GM12878 (cell line): ENCODE data around the gene SLC25A52. TPM values are rescaled to one million over a fixed set of nuclear protein-coding genes. Genes with fewer than 3 reads are reported as not detected.
A peak's percentile ranks its signal among the peaks of the same experiment; 100 is the strongest.

Experiments used
- ATAC-seq: fragments of 200-7000 bp; cut with Tn5 transposase; 3 replicates; pipeline ENCODE4 v1.9.1; 2020; ENCODE audit warnings: mild to moderate bottlenecking, moderate library complexity
- BruUV-seq: library from RNA; stranded (reverse); fragments of 400-500 nt; replicated peaks from 2 replicates; lab custom pipeline; 2021; lab: Mats Ljungman, UMichigan
- CTCF ChIA-PET: fragments of 300-600 bp; sonication (Branson Sonifier 250); formaldehyde crosslinking; extraction: SDS; loops from one replicate; lab custom pipeline; 2021; ENCODE audit warnings: inconsistent platforms; lab: Yijun Ruan, JAX
- POLR2A ChIA-PET: fragments of 350-600 bp; formaldehyde crosslinking; extraction: SDS; loops from one replicate; lab custom pipeline; 2021; ENCODE audit warnings: inconsistent platforms; lab: Charles Lee
- RAD21 ChIA-PET: fragments of 300-600 bp; sonication (Branson Sonifier 250); formaldehyde crosslinking; loops from one replicate; lab custom pipeline; 2023; ENCODE audit warnings: antibody characterized with exemption; ENCODE audit not compliant: unreplicated experiment; lab: Charles Lee
- SMC1A ChIA-PET: fragments of 300-600 bp; sonication (Branson Sonifier 250); formaldehyde crosslinking; loops from one replicate; lab custom pipeline; 2023; ENCODE audit not compliant: unreplicated experiment, uncharacterized antibody; lab: Charles Lee
- DNase-seq: peaks from one replicate; pipeline ENCODE4 v3.0.0-alpha.2; 2011; ENCODE audit warnings: low read depth, low spot score
- FAIRE-seq: peaks from 3 replicates; lab custom pipeline; 2011; peaks lifted over from hg19 to GRCh38; lab: Jason Lieb, UNC
- H2AFZ ChIP-seq: 2 replicates; pipeline ENCODE4 v1.6.0; 2011; ENCODE audit warnings: low read depth, low read length, control low read depth; ENCODE audit not compliant: control insufficient read depth
- H3K27ac ChIP-seq: 2 replicates; pipeline ENCODE4 v1.5.1; 2011; ENCODE audit warnings: control low read depth; ENCODE audit not compliant: control insufficient read depth, insufficient read depth
- H3K27me3 ChIP-seq, 2 experiments: replicated peaks in 1 of 2; 2 replicates each; pipeline versions ENCODE4 v1.6.0 to v1.6.1; 2011; ENCODE audit warnings: low read length in 1 of 2; ENCODE audit not compliant: control insufficient read depth in 2 of 2, insufficient read depth in 2 of 2
- H3K36me3 ChIP-seq, 2 experiments: 2 replicates each; pipeline ENCODE4 v1.5.1; 2011; ENCODE audit warnings: low read length in 1 of 2; ENCODE audit not compliant: control insufficient read depth in 2 of 2, insufficient read depth in 2 of 2
- H3K4me1 ChIP-seq: 2 replicates; pipeline ENCODE4 v1.6.1; 2011; ENCODE audit warnings: mild to moderate bottlenecking, low read length, moderate library complexity, mixed read lengths; ENCODE audit not compliant: control insufficient read depth, insufficient read depth
- H3K4me2 ChIP-seq: 2 replicates; pipeline ENCODE4 v1.6.0; 2011; ENCODE audit warnings: control low read depth; ENCODE audit not compliant: control insufficient read depth, insufficient read depth
- H3K4me3 ChIP-seq: fragments of 200-600 bp; sonication (generic); 2 replicates; pipeline ENCODE4 v1.5.1; 2016
- H3K79me2 ChIP-seq: 2 replicates; pipeline ENCODE4 v1.6.0; 2011; ENCODE audit warnings: low read length; ENCODE audit not compliant: control insufficient read depth, insufficient read depth
- H3K9ac ChIP-seq: 2 replicates; pipeline ENCODE4 v1.8.0; 2011; ENCODE audit warnings: low read length, control low read depth, mixed read lengths; ENCODE audit not compliant: control insufficient read depth, insufficient read depth
- H3K9me3 ChIP-seq: replicated peaks from 3 replicates; pipeline ENCODE4 v1.5.1; 2011; ENCODE audit warnings: mild to moderate bottlenecking, low read length; ENCODE audit not compliant: control insufficient read depth, insufficient read depth
- H4K20me1 ChIP-seq: 2 replicates; pipeline ENCODE4 v1.6.0; 2011; ENCODE audit not compliant: control insufficient read depth, insufficient read depth
- CBX3 ChIP-seq: fragments of 200-600 bp; sonication (generic); IDR thresholded peaks from 2 replicates; pipeline ENCODE4 v1.6.1; 2016; ENCODE audit warnings: low read depth, borderline replicate concordance
- CBX5 ChIP-seq: sonication (generic); IDR thresholded peaks from 2 replicates; pipeline ENCODE4 v1.6.1; 2016; ENCODE audit warnings: low read depth, moderate library complexity, mild to moderate bottlenecking, inconsistent platforms
- CEBPB ChIP-seq, 2 experiments: fragments of 150-350 bp in 1 of 2; IDR thresholded peaks; 2 replicates each; pipeline ENCODE4 v1.6.1; 2012 to 2014; ENCODE audit warnings: low read depth in 2 of 2, low read length in 2 of 2, borderline replicate concordance in 1 of 2, inconsistent platforms in 1 of 2
- CHD4 ChIP-seq: fragments of 200-600 bp; sonication (generic); IDR thresholded peaks from 2 replicates; pipeline ENCODE4 v1.6.1; 2016; ENCODE audit warnings: mild to moderate bottlenecking
- MEF2A ChIP-seq: IDR thresholded peaks from 2 replicates; pipeline ENCODE4 v1.6.1; 2011; ENCODE audit warnings: low read depth, mild to moderate bottlenecking, low read length, moderate library complexity; ENCODE audit not compliant: insufficient read depth
- NFIC ChIP-seq: IDR thresholded peaks from 2 replicates; pipeline ENCODE4 v1.6.1; 2012; ENCODE audit warnings: low read depth, mild to moderate bottlenecking, inconsistent platforms, low read length, moderate library complexity
- NFXL1 ChIP-seq: fragments of 450-650 bp; IDR thresholded peaks from 2 replicates; pipeline ENCODE4 v1.6.1; 2017; ENCODE audit warnings: antibody characterized with exemption, mild to moderate bottlenecking, borderline replicate concordance
- PAX5 ChIP-seq: IDR thresholded peaks from 2 replicates; pipeline ENCODE4 v1.6.1; 2011; ENCODE audit warnings: low read depth, low read length, borderline replicate concordance
- RB1 ChIP-seq: fragments of 450-650 bp; formaldehyde crosslinking; IDR thresholded peaks from 2 replicates; pipeline ENCODE4 v1.6.1; 2017; ENCODE audit warnings: mild to moderate bottlenecking, borderline replicate concordance
- SIN3A ChIP-seq: IDR thresholded peaks from 2 replicates; pipeline ENCODE4 v1.6.1; 2012; ENCODE audit warnings: low read depth, low read length, improper control_type of control experiment
- SIX5 ChIP-seq: IDR thresholded peaks from 2 replicates; pipeline ENCODE4 v1.6.1; 2011; ENCODE audit warnings: mild to moderate bottlenecking, low read depth, low read length, moderate library complexity; ENCODE audit not compliant: severe bottlenecking
- SPI1 ChIP-seq: IDR thresholded peaks from 2 replicates; pipeline ENCODE4 v1.6.1; 2011; ENCODE audit warnings: low read depth, mild to moderate bottlenecking, low read length, moderate library complexity, borderline replicate concordance; ENCODE audit not compliant: insufficient read depth
- TCF3 ChIP-seq: IDR thresholded peaks from 2 replicates; pipeline ENCODE4 v1.6.1; 2012; ENCODE audit warnings: low read depth, mild to moderate bottlenecking, low read length, borderline replicate concordance; ENCODE audit not compliant: insufficient read depth
- in situ Hi-C: fragments of 300-500 bp; cut with MboI; formaldehyde crosslinking; loops from 9 replicates; pipeline ENCODE4 v1.14.3; 2018; ENCODE audit warnings: mixed read lengths
- intact Hi-C: fragments of 100-400 bp; cut with micrococcal nuclease; formaldehyde crosslinking; loops from one replicate; pipeline ENCODE4 v1.14.2; 2022; ENCODE audit not compliant: unreplicated experiment
- polyA plus RNA-seq, 11 experiments: library from polyadenylated mRNA; depleted of rRNA in 4 of 11; unstranded in 6 of 11; stranded (reverse) in 5 of 11; fragments of >200 nt; fragmentation: Nextera tagmentation in 4 of 11; fragmentation: Illumina TruSeq in 1 of 11; extraction: Ambion mirVana in 4 of 11; extraction: Trizol in 1 of 11; gene quantifications; 1 replicate in 1 of 11; 2 replicates in 10 of 11; pipeline versions ENCODE4 v1.2.1 to v1.2.3, GENCODE V29; 2011 to 2016; ENCODE audit warnings: inconsistent platforms in 2 of 11, missing spikeins in 2 of 11, low read depth in 1 of 11
- total RNA-seq, 4 experiments: library from RNA; depleted of rRNA in 3 of 4; stranded (reverse); fragments of >200 nt in 3 of 4; fragmentation: Illumina TruSeq in 1 of 4; extraction: Trizol in 1 of 4; gene quantifications; 2 replicates each; pipeline versions ENCODE4 v1.2.1 to v1.2.3, GENCODE V29; 2013 to 2021
- TF ChIP-seq, protein P1 (sequence below): IDR thresholded peaks from 2 replicates; pipeline ENCODE4 v1.6.1; 2012; ENCODE audit warnings: low read depth, low read length, improper control_type of control experiment
- TF ChIP-seq, protein P2 (sequence below): IDR thresholded peaks from 2 replicates; pipeline ENCODE4 v1.6.1; 2012; ENCODE audit warnings: mild to moderate bottlenecking, low read depth, low read length

The SLC25A52 gene
- total and polyA plus RNA-seq, 10 of the 15 experiments (the other 5 are each of a cell fraction or from before 2014, with no cell fraction given) = not detected

GRCh38 chr18:31778391-31778950 is 17.8 kb upstream of the SLC25A52 start:
- Histone ChIP-seq H3K27ac (no peak overlapping the region), H3K4me1 (peaks cover 11% of the 10 kb centered on the region), H3K9ac (no peak overlapping the region), H4K20me1 (no peaks in the 10 kb centered on the region), H3K9me3 (peaks cover 8% of the 10 kb centered on the region), H3K4me2 (no peak overlapping the region), H3K27me3 (no peaks in the 10 kb centered on the region), H3K4me3 (no peak overlapping the region), H3K79me2 (no peaks in the 10 kb centered on the region), H2AFZ (no peak overlapping the region), H3K36me3 (no peaks in the 10 kb centered on the region)
- BruUV-seq = no TSS peak
- in situ Hi-C loops (no loop called here), intact Hi-C loops (no loop called here)
- TF ChIP-seq CEBPB (IDR thresholded peaks at IDR 0.05; ENCODE audit: borderline replicate concordance in 1 of 2, low read depth in 2 of 2, low read length in 2 of 2) = no peak
- TF ChIP-seq SIX5 = no peak
- TF ChIP-seq SPI1 = no peak
- TF ChIP-seq MEF2A = no peak
- TF ChIP-seq SIN3A = no peak
- TF ChIP-seq CHD4 = no peak
- TF ChIP-seq NFIC = no peak
- TF ChIP-seq, protein P1, sequence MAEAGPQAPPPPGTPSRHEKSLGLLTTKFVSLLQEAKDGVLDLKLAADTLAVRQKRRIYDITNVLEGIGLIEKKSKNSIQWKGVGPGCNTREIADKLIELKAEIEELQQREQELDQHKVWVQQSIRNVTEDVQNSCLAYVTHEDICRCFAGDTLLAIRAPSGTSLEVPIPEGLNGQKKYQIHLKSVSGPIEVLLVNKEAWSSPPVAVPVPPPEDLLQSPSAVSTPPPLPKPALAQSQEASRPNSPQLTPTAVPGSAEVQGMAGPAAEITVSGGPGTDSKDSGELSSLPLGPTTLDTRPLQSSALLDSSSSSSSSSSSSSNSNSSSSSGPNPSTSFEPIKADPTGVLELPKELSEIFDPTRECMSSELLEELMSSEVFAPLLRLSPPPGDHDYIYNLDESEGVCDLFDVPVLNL = no peak
- TF ChIP-seq RB1 = no peak
- no peak for TF ChIP-seq TCF3
- TF ChIP-seq, protein P2, sequence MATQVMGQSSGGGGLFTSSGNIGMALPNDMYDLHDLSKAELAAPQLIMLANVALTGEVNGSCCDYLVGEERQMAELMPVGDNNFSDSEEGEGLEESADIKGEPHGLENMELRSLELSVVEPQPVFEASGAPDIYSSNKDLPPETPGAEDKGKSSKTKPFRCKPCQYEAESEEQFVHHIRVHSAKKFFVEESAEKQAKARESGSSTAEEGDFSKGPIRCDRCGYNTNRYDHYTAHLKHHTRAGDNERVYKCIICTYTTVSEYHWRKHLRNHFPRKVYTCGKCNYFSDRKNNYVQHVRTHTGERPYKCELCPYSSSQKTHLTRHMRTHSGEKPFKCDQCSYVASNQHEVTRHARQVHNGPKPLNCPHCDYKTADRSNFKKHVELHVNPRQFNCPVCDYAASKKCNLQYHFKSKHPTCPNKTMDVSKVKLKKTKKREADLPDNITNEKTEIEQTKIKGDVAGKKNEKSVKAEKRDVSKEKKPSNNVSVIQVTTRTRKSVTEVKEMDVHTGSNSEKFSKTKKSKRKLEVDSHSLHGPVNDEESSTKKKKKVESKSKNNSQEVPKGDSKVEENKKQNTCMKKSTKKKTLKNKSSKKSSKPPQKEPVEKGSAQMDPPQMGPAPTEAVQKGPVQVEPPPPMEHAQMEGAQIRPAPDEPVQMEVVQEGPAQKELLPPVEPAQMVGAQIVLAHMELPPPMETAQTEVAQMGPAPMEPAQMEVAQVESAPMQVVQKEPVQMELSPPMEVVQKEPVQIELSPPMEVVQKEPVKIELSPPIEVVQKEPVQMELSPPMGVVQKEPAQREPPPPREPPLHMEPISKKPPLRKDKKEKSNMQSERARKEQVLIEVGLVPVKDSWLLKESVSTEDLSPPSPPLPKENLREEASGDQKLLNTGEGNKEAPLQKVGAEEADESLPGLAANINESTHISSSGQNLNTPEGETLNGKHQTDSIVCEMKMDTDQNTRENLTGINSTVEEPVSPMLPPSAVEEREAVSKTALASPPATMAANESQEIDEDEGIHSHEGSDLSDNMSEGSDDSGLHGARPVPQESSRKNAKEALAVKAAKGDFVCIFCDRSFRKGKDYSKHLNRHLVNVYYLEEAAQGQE = no peak
- peak; percentile 46; the same call in 1 of the 2 replicates for TF ChIP-seq NFXL1
- no peak for TF ChIP-seq CBX3
- peak; percentile 96; the same call in 1 of the 2 replicates for TF ChIP-seq CBX5
- peak; percentile 54; the same call in 1 of the 2 replicates for TF ChIP-seq PAX5
- ChIA-PET CTCF (no interaction called here), RAD21 (no interaction called here), POLR2A (no interaction called here), SMC1A (interaction anchor here (0.7 kb wide), 1 partner anchor 42 kb away, joined by 3 read pairs; no protein-coding TSS in a partner anchor)
- FAIRE-seq = no peak
- no peak for ATAC-seq
- no peak for DNase-seq
